NB4 (cell line): ENCODE data around the gene NUP58.

ENCODE experiments used
- DNase-seq: peaks from one replicate; pipeline ENCODE4 v3.0.0; 2010; ENCODE audit warnings: low read depth
- H3K4me3 ChIP-seq: one replicate; pipeline ENCODE4 v1.5.1; 2011; ENCODE audit warnings: mild to moderate bottlenecking, low read depth, low read length, moderate library complexity
- MAX ChIP-seq: IDR thresholded peaks from 2 replicates; pipeline ENCODE4 v1.6.1; 2011; ENCODE audit warnings: low read depth, low read length
- MYC ChIP-seq: IDR thresholded peaks from 2 replicates; pipeline ENCODE4 v1.6.1; 2011; ENCODE audit warnings: low read depth, low read length
- POLR2A ChIP-seq: IDR thresholded peaks from 2 replicates; pipeline ENCODE4 v1.6.1; 2011; ENCODE audit warnings: mild to moderate bottlenecking; ENCODE audit not compliant: insufficient read length; ENCODE audit errors: extremely low read depth
- TF ChIP-seq, protein P1 (sequence below): IDR thresholded peaks from one replicate; pipeline ENCODE4 v1.5.1; 2012; ENCODE audit warnings: low read depth, low read length

The NUP58 gene

DNA sequence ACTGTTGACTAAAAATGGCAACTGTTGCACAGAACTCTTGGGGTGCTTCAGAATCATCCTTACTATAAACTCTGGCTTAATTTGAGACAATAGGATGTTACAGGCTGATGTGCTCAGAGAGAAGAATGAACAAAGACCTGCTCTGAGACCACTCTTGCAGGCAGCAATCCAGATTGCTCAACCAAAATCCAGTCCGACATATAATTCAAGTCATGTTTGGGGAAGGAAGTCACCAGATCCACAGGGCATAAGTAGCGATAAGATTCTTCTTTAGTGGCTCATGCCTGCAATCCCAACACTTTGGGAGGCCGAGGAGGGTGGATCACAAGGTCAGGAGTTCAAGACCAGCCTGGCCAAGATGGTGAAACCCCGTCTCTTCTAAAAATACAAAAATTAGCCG, 34.7 kb upstream of the NUP58 start:
- H3K4me3 ChIP-seq, result no peak overlapping the region
- TF ChIP-seq MAX (no peak), MYC (no peak), POLR2A (no peak)
- TF ChIP-seq, protein P1, sequence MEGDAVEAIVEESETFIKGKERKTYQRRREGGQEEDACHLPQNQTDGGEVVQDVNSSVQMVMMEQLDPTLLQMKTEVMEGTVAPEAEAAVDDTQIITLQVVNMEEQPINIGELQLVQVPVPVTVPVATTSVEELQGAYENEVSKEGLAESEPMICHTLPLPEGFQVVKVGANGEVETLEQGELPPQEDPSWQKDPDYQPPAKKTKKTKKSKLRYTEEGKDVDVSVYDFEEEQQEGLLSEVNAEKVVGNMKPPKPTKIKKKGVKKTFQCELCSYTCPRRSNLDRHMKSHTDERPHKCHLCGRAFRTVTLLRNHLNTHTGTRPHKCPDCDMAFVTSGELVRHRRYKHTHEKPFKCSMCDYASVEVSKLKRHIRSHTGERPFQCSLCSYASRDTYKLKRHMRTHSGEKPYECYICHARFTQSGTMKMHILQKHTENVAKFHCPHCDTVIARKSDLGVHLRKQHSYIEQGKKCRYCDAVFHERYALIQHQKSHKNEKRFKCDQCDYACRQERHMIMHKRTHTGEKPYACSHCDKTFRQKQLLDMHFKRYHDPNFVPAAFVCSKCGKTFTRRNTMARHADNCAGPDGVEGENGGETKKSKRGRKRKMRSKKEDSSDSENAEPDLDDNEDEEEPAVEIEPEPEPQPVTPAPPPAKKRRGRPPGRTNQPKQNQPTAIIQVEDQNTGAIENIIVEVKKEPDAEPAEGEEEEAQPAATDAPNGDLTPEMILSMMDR, result no peak

DNA sequence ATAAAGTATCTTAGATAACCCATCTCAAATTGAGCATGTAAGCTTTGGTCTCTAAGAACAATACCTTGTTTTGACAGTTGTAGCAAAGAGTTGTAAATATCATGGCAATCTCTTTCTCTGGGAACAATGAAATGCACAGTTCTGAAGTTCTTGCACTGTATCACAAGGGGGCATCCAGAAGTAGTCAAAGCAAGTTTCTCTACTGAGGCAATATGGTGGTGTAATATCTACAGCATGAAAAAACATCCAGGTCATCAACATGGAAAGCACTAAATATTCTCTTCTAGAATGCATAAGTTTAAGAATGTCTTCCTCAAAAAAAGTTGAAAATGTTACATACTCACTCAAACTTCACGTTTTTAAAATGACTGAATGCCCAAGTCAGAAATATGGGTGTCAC, 33.7 kb upstream of the NUP58 start:
- peak; percentile 44 for DNase-seq
- no peak overlapping the region for H3K4me3 ChIP-seq
- TF ChIP-seq, protein P1, result peak; percentile 35
- TF ChIP-seq MYC, result no peak

More for the DNA sequence above, 34.7 kb upstream of the NUP58 start:
- DNase-seq, result no peak

DNA sequence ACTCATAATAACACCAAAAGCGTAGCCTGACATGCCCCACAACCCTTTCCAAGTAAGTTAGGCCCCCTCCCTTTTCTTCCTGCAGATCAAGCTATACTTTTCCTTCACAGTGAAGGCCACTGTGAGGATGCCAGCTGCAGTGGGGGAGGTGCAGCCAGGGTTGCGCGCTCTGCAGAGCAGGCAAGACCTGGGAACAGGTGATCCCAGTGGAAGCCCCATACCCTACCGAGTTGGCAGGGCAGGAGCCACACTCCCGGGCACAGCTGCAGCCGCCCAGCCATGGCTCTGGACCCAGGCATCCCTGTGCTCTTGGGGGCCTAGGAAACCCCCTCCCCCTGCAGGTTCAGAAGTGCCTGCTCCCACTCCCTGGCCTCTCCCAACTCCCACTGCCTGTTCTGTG, 32.9 kb upstream of the NUP58 start:
- no peak for DNase-seq
- no peak overlapping the region for H3K4me3 ChIP-seq
- TF ChIP-seq POLR2A, result no peak
- no peak for TF ChIP-seq MAX
- no peak for TF ChIP-seq MYC
- TF ChIP-seq, protein P1, result no peak

DNA sequence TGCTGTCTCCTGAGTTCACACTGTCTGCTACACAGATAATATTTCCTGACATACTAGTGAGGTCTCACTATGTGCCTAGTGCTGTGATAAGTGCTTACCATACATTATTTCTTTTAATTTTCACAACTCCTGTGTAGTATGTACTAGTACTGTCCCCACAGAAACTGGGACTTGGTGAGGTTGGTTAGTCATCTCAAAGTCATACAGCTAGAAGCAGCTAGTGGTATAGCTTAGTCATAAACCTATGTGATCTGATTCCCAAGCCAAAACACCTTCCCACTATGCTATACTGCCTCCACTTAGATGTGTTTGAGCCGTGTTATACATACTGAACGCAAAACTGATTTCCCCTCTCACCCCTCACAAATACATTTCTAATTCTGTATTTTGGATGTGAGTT, 24.7 kb upstream of the NUP58 start:
- no peak overlapping the region for H3K4me3 ChIP-seq
- TF ChIP-seq MAX, result no peak
- DNase-seq, result no peak

- no peak for DNase-seq
- H3K4me3 ChIP-seq, result no peak overlapping the region
- TF ChIP-seq MAX (no peak), MYC (no peak)
- TF ChIP-seq, protein P1, result no peak
Observed at GRCh38 chr13:25280396-25280795, 21.0 kb upstream of the NUP58 start.

DNA sequence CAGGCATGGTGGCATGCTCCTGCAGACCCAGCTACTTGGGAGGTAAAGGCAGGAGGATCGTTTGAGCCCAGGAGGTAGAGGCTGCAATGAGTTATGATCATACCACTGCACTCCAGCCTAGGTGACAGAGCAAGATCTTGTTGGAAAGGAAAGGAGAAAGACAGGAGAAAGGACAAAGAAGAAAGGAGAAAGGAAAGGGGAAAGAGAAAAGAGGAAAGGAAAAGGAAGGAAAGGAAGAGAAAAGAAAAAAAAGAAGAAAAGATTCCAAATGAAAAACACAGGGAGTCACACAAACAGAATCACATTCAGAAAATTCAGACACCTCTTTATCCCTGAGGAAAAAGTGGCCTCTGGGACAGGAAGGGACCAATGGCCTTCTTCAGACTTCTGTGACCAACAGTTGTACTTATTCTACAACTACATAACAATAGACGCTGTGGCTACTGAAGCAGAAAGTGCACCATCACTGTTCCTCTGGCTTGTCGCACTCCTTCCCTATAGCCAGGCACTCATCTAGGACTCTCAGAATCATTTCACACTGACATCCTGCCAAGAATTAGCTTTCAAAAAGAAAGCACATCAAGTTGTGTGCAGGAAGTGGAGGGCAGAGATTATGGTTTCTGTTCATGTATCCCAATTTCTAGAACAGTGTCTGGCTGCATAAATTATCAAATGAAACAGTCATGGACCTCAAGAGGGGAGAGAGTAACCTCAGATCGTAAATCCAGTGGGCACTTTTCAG, 20.1 kb upstream of the NUP58 start:
- H3K4me3 ChIP-seq, result no peak overlapping the region
- TF ChIP-seq, protein P1, result no peak
- TF ChIP-seq POLR2A (no peak), MAX (no peak)
- no peak for DNase-seq
